ENCODE measurements around the gene SRGAP3. TPM values are rescaled to one million over a fixed set of nuclear protein-coding genes. Genes with fewer than 3 reads are reported as not detected.

The SRGAP3 gene
- total RNA-seq, 2 donors from 2014 or later: 10.9 to 11.4 TPM

- no peaks in the 10 kb centered on the region for H3K36me3 ChIP-seq (replicated peaks in 1 of 2; ENCODE audit: insufficient read depth in 1 of 2, low read depth in 2 of 2)
- H3K4me1 ChIP-seq: no peaks in the 10 kb centered on the region
- no peaks in the 10 kb centered on the region for H3K9me3 ChIP-seq
- intact Hi-C loops (cut with DNase I): loop anchor here (5.0 kb wide), 1 partner anchor 97 kb away; no protein-coding TSS in a partner anchor
- no peak overlapping the region for H3K27ac ChIP-seq
- 71 to 79% methylated on average over 5 of the region's 5 CpGs for WGBS, 2 donors
- no peak overlapping the region for H3K4me3 ChIP-seq
- DNase-seq (no peak), ATAC-seq (no peak)
- TF ChIP-seq CTCF (IDR thresholded peaks at IDR 0.05): no peak
- TF ChIP-seq POLR2A (IDR thresholded peaks at IDR 0.05): no peak
- no peaks in the 10 kb centered on the region for H3K27me3 ChIP-seq
Observed at GRCh38 chr3:9074079-9074478, 175.4 kb downstream of the SRGAP3 start.

GRCh38 chr3:9072667-9073009, 176.8 kb downstream of the SRGAP3 start:
- H3K27ac ChIP-seq: no peak overlapping the region
- no peaks in the 10 kb centered on the region for H3K9me3 ChIP-seq
- DNase-seq (no peak), ATAC-seq (no peak)
- WGBS, 2 donors: 79% methylated on average over 6 of the region's 6 CpGs
- H3K36me3 ChIP-seq (replicated peaks in 1 of 2; ENCODE audit: insufficient read depth in 1 of 2, low read depth in 2 of 2): no peaks in the 10 kb centered on the region
- no peaks in the 10 kb centered on the region for H3K4me1 ChIP-seq
- no peak overlapping the region for H3K4me3 ChIP-seq
- intact Hi-C loops (cut with DNase I): loop anchor here (5.0 kb wide), 1 partner anchor 95 kb away; no protein-coding TSS in a partner anchor
- no peaks in the 10 kb centered on the region for H3K27me3 ChIP-seq
- no peak for TF ChIP-seq CTCF (IDR thresholded peaks at IDR 0.05)
- TF ChIP-seq POLR2A (IDR thresholded peaks at IDR 0.05): no peak

- H3K9me3 ChIP-seq: no peaks in the 10 kb centered on the region
- H3K4me3 ChIP-seq: no peak overlapping the region
- H3K4me1 ChIP-seq: no peaks in the 10 kb centered on the region
- no peaks in the 10 kb centered on the region for H3K27me3 ChIP-seq
- WGBS, 2 donors: 75 to 80% methylated on average over 9 to 10 of the region's 10 CpGs
- H3K27ac ChIP-seq: no peak overlapping the region
- DNase-seq (no peak), ATAC-seq (no peak)
- no peaks in the 10 kb centered on the region for H3K36me3 ChIP-seq (replicated peaks in 1 of 2; ENCODE audit: insufficient read depth in 1 of 2, low read depth in 2 of 2)
- TF ChIP-seq CTCF (IDR thresholded peaks at IDR 0.05) (no peak), POLR2A (IDR thresholded peaks at IDR 0.05) (no peak)
- intact Hi-C loops (cut with DNase I): loop anchor here (5.0 kb wide), 1 partner anchor 95 kb away; no protein-coding TSS in a partner anchor
Observed at GRCh38 chr3:9071936-9072666, 177.3 kb downstream of the SRGAP3 start.

- no peaks in the 10 kb centered on the region for H3K9me3 ChIP-seq
- H3K27ac ChIP-seq: no peak overlapping the region
- no peak for ATAC-seq
- H3K27me3 ChIP-seq: no peaks in the 10 kb centered on the region
- no peak for DNase-seq
- intact Hi-C loops (cut with DNase I): loop anchor here (5.0 kb wide), 1 partner anchor 94 kb away; no protein-coding TSS in a partner anchor
- TF ChIP-seq POLR2A (IDR thresholded peaks at IDR 0.05): no peak
- TF ChIP-seq CTCF (IDR thresholded peaks at IDR 0.05): no peak
- H3K4me1 ChIP-seq: no peaks in the 10 kb centered on the region
- H3K4me3 ChIP-seq: no peak overlapping the region
- H3K36me3 ChIP-seq (replicated peaks in 1 of 2; ENCODE audit: insufficient read depth in 1 of 2, low read depth in 2 of 2): no peaks in the 10 kb centered on the region
- WGBS, 2 donors: 80% methylated on average over 2 of the region's 2 CpGs
Observed at GRCh38 chr3:9070961-9071360, 178.5 kb downstream of the SRGAP3 start.

GRCh38 chr3:9069971-9070370, 179.5 kb downstream of the SRGAP3 start:
- H3K4me3 ChIP-seq: no peak overlapping the region
- intact Hi-C loops (cut with DNase I): loop anchor here (5.0 kb wide), 1 partner anchor 93 kb away; no protein-coding TSS in a partner anchor
- 93 to 100% methylated on average over 1 of the region's 1 CpG for WGBS, 2 donors
- ATAC-seq (no peak), DNase-seq (no peak)
- no peaks in the 10 kb centered on the region for H3K36me3 ChIP-seq (replicated peaks in 1 of 2; ENCODE audit: insufficient read depth in 1 of 2, low read depth in 2 of 2)
- H3K27ac ChIP-seq: no peak overlapping the region
- TF ChIP-seq CTCF (IDR thresholded peaks at IDR 0.05) (no peak), POLR2A (IDR thresholded peaks at IDR 0.05) (no peak)
- H3K27me3 ChIP-seq: no peaks in the 10 kb centered on the region
- no peaks in the 10 kb centered on the region for H3K4me1 ChIP-seq
- H3K9me3 ChIP-seq: no peaks in the 10 kb centered on the region

Measured in body of pancreas (tissue), 4 donors.